Muscle layer of colon (tissue), 2 donors: ENCODE data around the gene ZHX3.

Source experiments
- H3K27ac ChIP-seq: one replicate; pipeline ENCODE4 v1.7.0; 2013; ENCODE audit warnings: low read depth, mild to moderate bottlenecking, low read length, moderate library complexity
- H3K27me3 ChIP-seq, 2 donors: one replicate each; pipeline ENCODE4 v1.7.0; 2013; ENCODE audit warnings: low read length in 2 of 2, mild to moderate bottlenecking in 2 of 2; ENCODE audit not compliant: insufficient read depth in 2 of 2, control insufficient read depth in 1 of 2
- H3K36me3 ChIP-seq: one replicate; pipeline ENCODE4 v1.7.0; 2013; ENCODE audit warnings: mild to moderate bottlenecking, low read length; ENCODE audit not compliant: insufficient read depth
- H3K4me1 ChIP-seq: one replicate; pipeline ENCODE4 v1.7.0; 2013; ENCODE audit warnings: mild to moderate bottlenecking, low read length; ENCODE audit not compliant: insufficient read depth
- H3K4me3 ChIP-seq, 2 donors: one replicate each; pipeline ENCODE4 v1.7.0; 2013; ENCODE audit warnings: low read length in 2 of 2, low read depth in 1 of 2, mild to moderate bottlenecking in 1 of 2, moderate library complexity in 1 of 2
- H3K9ac ChIP-seq: one replicate; pipeline ENCODE4 v1.7.0; 2013; ENCODE audit warnings: low read length
- H3K9me3 ChIP-seq: one replicate; pipeline ENCODE4 v1.7.0; 2013; ENCODE audit warnings: mild to moderate bottlenecking, low read length
- donor health status: abdominal sarcoma.
- donor health status: Adenocarcinoma of cecum.

The ZHX3 gene

DNA sequence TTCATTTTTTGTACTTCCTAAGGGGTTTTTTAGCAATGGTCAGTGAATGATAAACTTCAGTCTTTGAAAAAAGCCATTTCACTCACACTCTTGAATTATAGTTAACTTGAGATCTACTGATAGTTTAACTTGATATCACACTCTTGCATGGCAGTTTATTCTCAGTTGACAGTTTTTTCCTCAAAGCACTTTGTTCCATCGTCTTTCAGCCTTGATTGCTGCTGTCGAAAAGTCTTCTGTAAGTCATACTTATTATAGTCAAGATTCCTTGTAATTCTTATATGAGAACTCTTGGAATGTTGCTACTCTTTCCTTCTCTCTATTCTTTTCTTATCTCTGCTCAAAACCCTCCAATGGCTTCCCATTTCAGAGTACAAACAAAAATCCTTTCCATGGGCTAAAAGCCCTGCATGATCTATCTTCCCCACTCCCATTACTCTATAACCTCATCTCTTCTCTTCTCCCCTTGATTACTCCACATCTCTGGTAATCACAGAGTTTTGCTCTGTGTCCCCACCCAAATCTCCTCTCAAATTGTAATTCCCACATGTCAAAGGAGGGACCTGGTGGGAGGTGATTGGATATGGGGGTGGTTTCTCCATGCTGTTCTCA is 31.2 kb downstream of the ZHX3 start:
- H3K9ac ChIP-seq, result no peak overlapping the region
- peaks cover 5% of the 10 kb centered on the region for H3K4me1 ChIP-seq
- no peaks in the 10 kb centered on the region for H3K36me3 ChIP-seq
- no peaks in the 10 kb centered on the region for H3K27me3 ChIP-seq
- no peak overlapping the region for H3K27ac ChIP-seq
- no peak overlapping the region for H3K4me3 ChIP-seq
- no peaks in the 10 kb centered on the region for H3K9me3 ChIP-seq

DNA sequence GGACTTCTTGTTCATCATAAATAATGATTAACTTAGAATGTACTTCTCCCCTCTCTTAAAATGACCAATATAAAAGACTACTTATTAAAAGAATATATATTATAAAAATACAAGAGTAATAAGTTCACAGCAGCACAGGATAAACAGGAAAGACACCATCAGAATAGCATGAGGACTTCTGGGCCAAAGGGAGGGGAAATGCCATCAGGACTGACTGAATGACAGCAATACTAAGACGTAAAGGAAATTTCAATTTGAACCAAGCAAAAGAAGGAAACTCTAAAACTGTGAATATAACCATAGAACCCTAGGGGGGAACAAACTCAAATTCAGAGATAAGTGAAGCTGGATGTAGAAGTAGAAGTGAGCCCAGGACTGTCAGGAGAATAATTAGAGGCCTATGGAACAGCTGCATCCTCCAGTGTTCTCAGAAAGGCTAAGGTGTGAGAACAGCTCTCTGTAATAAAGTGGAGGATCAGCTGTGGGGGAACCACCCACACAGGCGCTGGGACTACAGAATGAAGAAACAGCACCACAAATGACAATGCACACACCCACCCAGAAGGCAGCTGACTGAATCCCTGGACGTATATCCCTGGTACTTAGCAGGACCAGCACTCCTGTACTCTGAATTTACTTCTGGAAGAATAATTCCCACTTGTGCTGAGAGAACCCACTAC is 37.8 kb downstream of the ZHX3 start:
- no peak overlapping the region for H3K27ac ChIP-seq
- no peaks in the 10 kb centered on the region for H3K4me1 ChIP-seq
- H3K36me3 ChIP-seq, result no peaks in the 10 kb centered on the region
- H3K9me3 ChIP-seq, result no peaks in the 10 kb centered on the region
- H3K4me3 ChIP-seq, result no peak overlapping the region
- H3K9ac ChIP-seq, result no peak overlapping the region
- no peaks in the 10 kb centered on the region for H3K27me3 ChIP-seq

DNA sequence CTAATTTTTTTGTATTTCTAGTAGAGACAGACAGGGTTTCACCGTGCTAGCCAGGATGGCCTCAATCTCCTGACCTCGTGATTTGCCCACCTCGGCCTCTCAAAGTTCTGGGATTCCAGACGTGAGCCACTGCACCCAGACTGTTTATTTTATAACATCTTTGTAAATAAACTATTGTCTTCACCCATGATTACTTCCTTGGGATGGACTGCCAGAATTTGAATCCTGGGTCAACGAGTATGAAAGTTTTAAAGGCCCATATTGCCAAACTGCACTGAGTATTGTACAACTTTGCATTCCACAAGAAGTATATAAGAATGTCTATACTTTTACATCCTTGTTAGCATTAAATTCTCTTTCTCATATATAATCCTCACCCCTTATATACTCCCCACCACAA is 38.6 kb downstream of the ZHX3 start:
- Histone ChIP-seq H3K9ac (no peak overlapping the region), H3K4me1 (no peaks in the 10 kb centered on the region), H3K36me3 (no peaks in the 10 kb centered on the region), H3K9me3 (no peaks in the 10 kb centered on the region), H3K27ac (no peak overlapping the region), H3K4me3 (no peak overlapping the region), H3K27me3 (no peaks in the 10 kb centered on the region)

DNA sequence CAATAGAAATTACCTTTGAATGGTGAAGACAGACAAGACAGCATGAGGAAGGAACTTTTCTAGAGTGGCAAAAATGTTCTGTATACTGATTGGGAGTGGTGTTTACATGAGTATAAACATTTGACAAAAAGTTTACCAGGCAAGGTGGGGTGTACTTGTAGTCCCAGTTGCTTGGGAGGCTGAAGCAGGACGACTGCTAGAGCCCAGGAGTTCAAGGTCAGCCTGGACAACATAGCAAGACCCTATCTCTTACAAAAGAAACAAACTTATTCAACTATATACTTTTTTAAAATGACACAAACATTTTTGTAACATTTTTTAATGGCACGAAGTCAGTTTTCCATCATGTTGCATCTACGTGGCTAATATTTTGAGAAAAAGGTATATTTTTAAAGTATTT is 40.5 kb downstream of the ZHX3 start:
- Histone ChIP-seq H3K27me3 (no peaks in the 10 kb centered on the region), H3K27ac (no peak overlapping the region), H3K9me3 (no peaks in the 10 kb centered on the region), H3K4me1 (no peaks in the 10 kb centered on the region), H3K36me3 (no peaks in the 10 kb centered on the region), H3K4me3 (no peak overlapping the region), H3K9ac (no peak overlapping the region)

DNA sequence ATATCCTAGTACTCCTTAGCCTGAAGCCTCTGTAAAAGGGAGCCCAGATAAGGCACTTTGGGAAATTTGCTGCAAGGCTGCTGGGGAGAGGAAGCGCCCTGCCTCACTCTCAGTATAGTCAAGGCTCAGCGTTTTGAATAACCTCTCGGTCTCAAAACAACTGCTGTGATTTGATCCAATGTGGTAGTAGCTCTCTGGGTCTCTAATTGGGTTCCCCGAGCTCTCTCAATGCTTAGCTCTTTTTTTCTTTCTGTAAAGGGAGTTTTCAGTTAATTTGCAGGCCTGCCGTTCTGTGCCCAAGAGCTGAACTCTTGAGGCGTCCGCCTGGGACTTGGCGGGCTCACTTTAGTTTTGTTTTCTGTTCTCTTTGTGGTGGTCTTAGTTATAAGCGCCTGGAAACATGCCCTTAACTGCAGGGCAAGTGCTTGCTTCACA is 41.2 kb downstream of the ZHX3 start:
- H3K9ac ChIP-seq, result no peak overlapping the region
- no peaks in the 10 kb centered on the region for H3K36me3 ChIP-seq
- no peaks in the 10 kb centered on the region for H3K4me1 ChIP-seq
- H3K4me3 ChIP-seq, result no peak overlapping the region
- no peak overlapping the region for H3K27ac ChIP-seq
- no peaks in the 10 kb centered on the region for H3K9me3 ChIP-seq
- no peaks in the 10 kb centered on the region for H3K27me3 ChIP-seq

DNA sequence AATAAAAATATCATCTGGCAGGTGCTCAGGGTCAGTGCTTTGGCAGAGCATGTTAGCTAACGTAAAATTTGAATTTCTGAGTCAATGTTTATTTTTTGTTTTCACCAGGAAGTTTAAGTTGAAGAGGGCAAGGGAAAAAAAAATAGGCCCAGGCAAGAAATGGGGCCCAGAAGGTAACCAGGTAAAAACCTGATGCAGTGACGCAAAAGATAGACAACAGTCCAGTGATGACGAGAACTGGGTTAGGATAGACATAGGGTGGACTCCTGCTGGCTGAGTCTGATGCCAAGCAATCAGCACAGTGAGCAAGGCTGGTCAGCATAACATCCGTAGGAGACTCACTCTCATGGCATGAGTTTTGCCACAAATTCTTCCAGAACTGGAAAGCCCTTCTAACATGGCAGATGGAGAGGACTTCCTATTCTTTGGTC is 42.2 kb downstream of the ZHX3 start:
- Histone ChIP-seq H3K9me3 (no peaks in the 10 kb centered on the region), H3K27ac (no peak overlapping the region), H3K4me3 (no peak overlapping the region), H3K4me1 (no peaks in the 10 kb centered on the region), H3K27me3 (no peaks in the 10 kb centered on the region), H3K36me3 (no peaks in the 10 kb centered on the region), H3K9ac (no peak overlapping the region)

DNA sequence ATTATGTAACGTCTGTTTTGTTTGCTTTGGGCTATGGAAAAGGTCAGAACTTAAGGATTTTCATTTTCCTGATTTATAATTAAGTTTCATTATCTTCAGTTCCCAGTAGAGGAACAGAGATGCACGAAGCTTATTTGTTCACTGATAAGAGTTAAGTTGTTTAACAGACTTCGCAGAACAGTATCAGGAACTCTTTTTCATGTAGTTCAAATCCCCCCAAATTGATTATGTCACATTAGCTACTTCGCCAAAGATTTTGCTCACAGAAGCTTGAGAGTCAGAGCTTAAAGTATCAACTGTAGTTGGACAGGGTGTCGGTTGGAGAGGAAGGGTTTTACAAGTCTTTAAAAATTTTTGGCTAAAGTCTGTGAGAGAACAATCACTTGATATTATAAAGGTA is 43.4 kb downstream of the ZHX3 start:
- Histone ChIP-seq H3K9me3 (no peaks in the 10 kb centered on the region), H3K27me3 (no peaks in the 10 kb centered on the region), H3K9ac (no peak overlapping the region), H3K27ac (no peak overlapping the region), H3K4me3 (no peak overlapping the region), H3K4me1 (no peaks in the 10 kb centered on the region), H3K36me3 (no peaks in the 10 kb centered on the region)

DNA sequence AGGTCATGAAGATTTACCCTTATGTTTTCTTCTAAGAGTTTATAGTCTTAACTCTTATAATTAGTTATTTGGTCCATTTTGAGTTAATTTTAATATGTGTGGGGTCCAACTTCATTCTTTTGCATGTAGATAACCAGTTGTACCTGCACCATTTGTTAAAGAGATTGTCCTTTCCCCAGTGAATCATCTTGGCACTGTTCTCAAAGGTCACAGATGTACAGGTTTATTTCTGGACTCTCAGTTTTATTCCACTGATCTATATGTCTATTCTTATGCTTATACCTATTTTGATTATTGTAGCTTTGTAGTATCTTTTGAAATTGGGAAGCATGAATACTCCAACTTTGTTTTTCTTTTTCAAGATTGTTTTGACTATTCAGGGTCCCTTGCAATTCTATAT is 44.1 kb downstream of the ZHX3 start:
- peaks cover 3% of the 10 kb centered on the region for H3K4me1 ChIP-seq
- no peaks in the 10 kb centered on the region for H3K36me3 ChIP-seq
- H3K27ac ChIP-seq, result no peak overlapping the region

DNA sequence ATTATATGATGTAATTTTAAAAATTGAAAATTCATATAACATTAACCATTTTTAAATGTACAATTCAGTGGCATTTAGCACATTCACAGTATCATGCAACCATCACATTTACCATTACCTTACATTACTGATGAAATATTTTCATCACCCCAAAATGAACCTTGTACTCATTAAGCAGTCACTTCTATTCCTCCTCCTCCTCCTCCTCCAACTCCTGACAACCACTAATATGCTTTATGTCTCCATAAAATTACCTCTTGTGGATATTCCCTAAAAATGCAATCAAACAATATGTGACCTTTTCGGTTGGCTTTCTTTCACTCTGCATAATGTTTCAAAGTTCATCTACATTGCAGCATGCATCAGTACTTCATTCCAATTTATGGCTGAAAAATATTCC is 45.2 kb downstream of the ZHX3 start:
- no peak overlapping the region for H3K9ac ChIP-seq
- no peaks in the 10 kb centered on the region for H3K9me3 ChIP-seq
- H3K27ac ChIP-seq, result no peak overlapping the region
- H3K4me3 ChIP-seq, result no peak overlapping the region
- no peaks in the 10 kb centered on the region for H3K27me3 ChIP-seq
- H3K4me1 ChIP-seq, result peaks cover 3% of the 10 kb centered on the region
- H3K36me3 ChIP-seq, result peaks cover 7% of the 10 kb centered on the region

More for the DNA sequence above, 44.1 kb downstream of the ZHX3 start:
- no peak overlapping the region for H3K9ac ChIP-seq
- no peaks in the 10 kb centered on the region for H3K27me3 ChIP-seq
- H3K9me3 ChIP-seq, result no peaks in the 10 kb centered on the region
- H3K4me3 ChIP-seq, result no peak overlapping the region

DNA sequence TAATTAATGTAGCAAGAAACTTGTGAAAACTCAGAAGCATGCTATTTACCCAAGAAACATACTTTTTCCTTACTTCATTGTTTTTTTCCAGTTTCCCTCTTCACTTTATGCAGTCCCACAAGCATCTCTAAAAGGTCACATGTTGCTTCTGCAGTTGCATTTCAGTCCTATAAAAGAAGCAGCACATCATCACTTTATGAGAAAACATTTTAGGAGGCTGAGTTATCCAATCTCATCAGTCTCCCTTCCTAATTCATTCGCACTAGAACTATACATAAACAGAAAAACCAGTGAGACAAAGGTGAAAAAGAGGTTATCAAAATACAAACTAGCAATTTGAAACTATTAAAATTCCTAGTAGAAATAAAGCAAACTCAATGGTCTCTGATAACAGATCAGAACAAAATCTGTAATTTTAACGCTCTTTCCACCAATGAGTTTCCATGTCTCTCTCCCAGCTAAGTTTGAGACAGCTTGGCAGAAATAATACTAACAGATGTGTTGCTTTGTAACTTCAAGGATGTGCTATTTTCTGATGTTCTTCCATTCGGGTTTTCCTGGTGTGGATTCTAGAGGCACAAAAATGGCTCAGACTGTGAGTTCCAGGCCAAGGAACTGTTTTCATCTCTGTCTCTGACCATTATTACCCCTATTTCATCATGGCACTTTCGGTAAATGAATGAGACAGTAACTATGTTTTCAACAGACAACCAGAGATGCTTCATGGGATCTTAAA is 48.4 kb downstream of the ZHX3 start:
- Histone ChIP-seq H3K9me3 (no peaks in the 10 kb centered on the region), H3K27ac (no peak overlapping the region), H3K36me3 (peaks cover 10% of the 10 kb centered on the region), H3K4me3 (no peak overlapping the region), H3K9ac (no peak overlapping the region), H3K27me3 (no peaks in the 10 kb centered on the region), H3K4me1 (peaks cover 3% of the 10 kb centered on the region)

DNA sequence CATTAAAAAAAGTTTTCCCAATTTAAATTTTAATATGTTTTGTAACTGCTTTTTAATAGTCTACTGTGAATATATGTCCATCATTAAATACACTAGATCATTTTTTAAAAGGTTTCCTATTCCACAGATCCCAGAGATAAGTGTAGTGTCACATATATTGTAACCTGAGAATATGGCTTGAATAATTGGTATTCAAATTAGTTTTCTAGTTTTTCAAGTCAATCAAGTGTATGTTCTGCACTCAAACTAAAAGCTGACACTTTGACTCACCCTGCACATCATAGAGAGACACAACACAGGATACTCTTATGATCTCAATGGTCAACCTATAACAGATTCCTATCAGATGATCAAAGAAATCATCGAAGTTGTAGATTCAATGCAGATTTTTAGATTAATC is 49.1 kb downstream of the ZHX3 start:
- Histone ChIP-seq H3K27me3 (no peaks in the 10 kb centered on the region), H3K4me3 (no peak overlapping the region), H3K9ac (no peak overlapping the region), H3K9me3 (no peaks in the 10 kb centered on the region), H3K4me1 (peaks cover 3% of the 10 kb centered on the region), H3K36me3 (peaks cover 10% of the 10 kb centered on the region), H3K27ac (no peak overlapping the region)
